Heart right ventricle (tissue), 16 donors: Measurements from ENCODE around the gene COX5A. TPM values are rescaled to one million over a fixed set of nuclear protein-coding genes. Genes with fewer than 3 reads are reported as not detected.

Experiments used
- ATAC-seq, 8 donors: fragments of 200-7000 bp; cut with Tn5 transposase; one replicate each; pipeline ENCODE4 v1.9.1; 2020; ENCODE audit warnings: mild to moderate bottlenecking in 8 of 8, moderate library complexity in 8 of 8, moderate number of reproducible peaks in 1 of 8
- DNase-seq, 2 donors: peaks; one replicate each; pipeline ENCODE4 v3.0.0-alpha.2; 2020
- H3K27ac ChIP-seq, 10 donors: fragments of 200-600 bp; sonication (generic) in 2 of 10; one replicate each; pipeline versions ENCODE4 v1.5.0 to v1.8.0; 2020 to 2022; ENCODE audit warnings: mild to moderate bottlenecking in 3 of 10
- H3K27me3 ChIP-seq, 7 donors: fragments of 200-600 bp; one replicate each; pipeline ENCODE4 v1.8.0; 2021 to 2022; ENCODE audit warnings: mild to moderate bottlenecking in 2 of 7
- H3K36me3 ChIP-seq, 9 donors: fragments of 200-600 bp; sonication (generic) in 1 of 9; one replicate each; pipeline versions ENCODE4 v1.5.0 to v1.8.0; 2020 to 2022; ENCODE audit warnings: mild to moderate bottlenecking in 2 of 9
- H3K4me1 ChIP-seq, 9 donors: fragments of 200-600 bp; sonication (generic) in 1 of 9; one replicate each; pipeline versions ENCODE4 v1.5.0 to v1.8.0; 2020 to 2022; ENCODE audit warnings: mild to moderate bottlenecking in 4 of 9
- H3K4me3 ChIP-seq, 10 donors: fragments of 200-600 bp; sonication (generic) in 2 of 10; one replicate each; pipeline versions ENCODE4 v1.5.0 to v1.8.0; 2020 to 2022; ENCODE audit warnings: mild to moderate bottlenecking in 7 of 10, moderate library complexity in 2 of 10
- H3K9me3 ChIP-seq, 11 donors: fragments of 200-600 bp in 10 of 11; sonication (generic) in 2 of 11; one replicate each; pipeline versions ENCODE4 v1.5.0 to v1.8.0; 2013 to 2022; ENCODE audit warnings: mild to moderate bottlenecking in 2 of 11, control low read depth in 1 of 11, moderate library complexity in 1 of 11
- CTCF ChIP-seq, 9 donors: fragments of 200-600 bp; sonication (generic) in 2 of 9; IDR thresholded peaks; one replicate each; pipeline versions ENCODE4 v1.5.0 to v1.8.0; 2021 to 2022; ENCODE audit warnings: antibody characterized with exemption in 9 of 9, mild to moderate bottlenecking in 5 of 9, moderate library complexity in 1 of 9
- WGBS, 2 donors: extraction: QIAGEN DNeasy Blood & Tissue Kit; methylation state at CpG; one replicate each; pipeline ENCODE4 v1.1.7; 2013; ENCODE audit warnings: inconsistent platforms in 1 of 2; 5-methylcytosine and 5-hydroxymethylcytosine counted together
- intact Hi-C, 10 donors: fragments of 100-400 bp; cut with DNase I; formaldehyde crosslinking; loops; one replicate each; pipeline versions ENCODE4 v1.11.1 to v1.14.2; 2022
- polyA plus RNA-seq, 2 donors: library from polyadenylated mRNA; stranded (reverse); fragments of 200-250 nt; gene quantifications; one replicate each; pipeline ENCODE4 v1.2.3, GENCODE V29; 2013
- total RNA-seq, 10 donors: library from RNA; stranded (reverse); fragmentation: NEBNext Ultra II Directional in 3 of 10; extraction: Animal tissue kit (Norgen Biotek cat#: 25700) in 3 of 10; gene quantifications; one replicate each; pipeline versions ENCODE4 v1.2.1 to v1.2.4, GENCODE V29; 2021 to 2023
- donor health status: Arrhythmogenic right ventricular cardiomyopathy.
- donor health status: ischemic (EF 13 %, LVEDD 7.1; RV severe dilation, severe dysfunction).
- donor health status: healthy with polysubstance abuse.
- donor health status: DM: no; HTN: yes; CAD: no.
- donor health status: DM: no; HTN: no; CAD: no.
- donor health status: ischemic (EF 25% LVEDD 6.9; RV normal size, moderate dysfunction).
- donor health status: ischemic (EF 25% LVEDD 5.7; RV mildly dilated, moderate dysfunction).
- donor health status: healthy.
- donor health status: DM: yes; HTN: yes; CAD: no.
- donor health status: Ischemic cardiomyopathy.
- donor health status: ischemic (EF 35%, LVEDD 5.7; RV mildly dilated, moderate dysfunction).
- donor health status: nonischemic (EF 11% LVEDD 7.7; RV severe dilation, severe dysfunction).
- donor health status: DM: yes; HTN: yes; CAD: no.
- donor health status: PGD.
- donor health status: ischemic (EF 29% LVEDD 5.4; RV normal size, mild dysfunction).
- donor health status: nonischemic (EF 23%, LVEDD 6.1; RV moderate dilation, normal function).

COX5A gene
- total and polyA plus RNA-seq, 12 donors = 894 to 1,728 (median 1,286) TPM

DNA sequence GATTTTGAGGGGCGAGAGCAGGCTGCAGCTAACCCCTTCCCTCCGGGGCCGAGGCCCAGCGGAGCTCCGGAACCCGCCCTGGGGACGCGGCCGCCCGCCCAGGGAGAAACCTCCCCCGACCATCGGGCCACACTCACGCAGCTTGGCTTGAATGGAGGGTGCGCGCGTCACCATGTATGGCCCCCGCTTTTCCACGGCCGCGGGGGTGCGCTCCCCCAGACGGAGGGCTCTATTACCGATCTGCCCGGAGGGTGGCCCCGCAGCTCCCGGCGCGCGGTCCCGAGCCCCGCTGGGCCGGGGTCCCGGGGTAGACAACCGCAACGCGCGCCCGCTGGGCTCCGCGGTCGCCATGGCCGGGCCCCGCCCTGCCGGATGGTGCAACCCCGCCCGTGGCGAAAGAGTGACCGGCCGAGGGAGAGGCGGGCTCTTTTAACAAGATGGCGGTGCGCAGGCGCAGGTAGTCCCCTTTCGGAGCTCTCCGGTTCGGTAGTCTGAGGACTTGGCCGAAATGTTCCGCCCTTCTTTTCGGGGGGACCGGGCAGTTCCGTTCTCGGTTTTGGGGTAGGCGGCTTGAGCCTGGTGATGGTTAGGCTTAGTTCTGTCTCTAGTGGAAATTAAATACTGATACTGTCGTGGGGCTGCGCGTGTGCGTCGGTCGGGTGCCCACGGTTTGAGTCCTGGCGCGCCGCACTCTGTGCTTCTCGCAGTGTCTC is 31.3 kb downstream of the COX5A start, which contains the start of gene FAM219B:
Gene FAM219B (minus strand): TSS at position 402 of the 713 bp plus-strand sequence. CDS start 51 bp downstream, at position 351.
- intact Hi-C loops = loop anchor here in 2 of 10 donors (2.0 to 10.0 kb wide), 3 partner anchors 30 to 132 kb away; partner anchors contain the start of gene ULK3 (in 1 of the 2)
- no peak for TF ChIP-seq CTCF (IDR thresholded peaks at IDR 0.05)
- H3K4me1 ChIP-seq = peaks cover 10 to 36% (median 26%) of the 10 kb centered on the region in 9 donors
- WGBS, 2 donors = 0 to 1% methylated on average over 74 of the region's 74 CpGs
- H3K27me3 ChIP-seq = no peaks in the 10 kb centered on the region
- H3K9me3 ChIP-seq = no peaks in the 10 kb centered on the region
- H3K4me3 ChIP-seq = peak within 1 kb of the TSS; percentile 66 to 99 (median 86)
- peaks cover 0 to 54% (median 26%) of the 10 kb centered on the region in 9 donors for H3K36me3 ChIP-seq
- DNase-seq = peak; percentile 94 to 95
- H3K27ac ChIP-seq = peak within 1 kb of the TSS; percentile 91 to 99 (median 96)
- ATAC-seq = peak; percentile 92 to 97 (median 96)

GRCh38 chr15:74906067-74906449 is 31.8 kb downstream of the COX5A start:
- H3K4me1 ChIP-seq = peaks cover 10 to 41% (median 31%) of the 10 kb centered on the region in 9 donors
- peaks cover 0 to 54% (median 23%) of the 10 kb centered on the region in 9 donors for H3K36me3 ChIP-seq
- intact Hi-C loops = loop anchor here in 2 of 10 donors (2.0 to 10.0 kb wide), 3 partner anchors 31 to 131 kb away; partner anchors contain the start of gene ULK3 (in 1 of the 2)
- WGBS, 2 donors = 0% methylated on average over 20 of the region's 20 CpGs
- ATAC-seq (peak; percentile 6 to 38 (median 22)), DNase-seq (peak in 1 of 2 donors; percentile 35)
- no peaks in the 10 kb centered on the region for H3K9me3 ChIP-seq
- H3K27me3 ChIP-seq = no peaks in the 10 kb centered on the region
- peak overlapping the region; percentile 91 to 99 (median 96) for H3K27ac ChIP-seq
- TF ChIP-seq CTCF (IDR thresholded peaks at IDR 0.05) = no peak
- peak overlapping the region; percentile 66 to 99 (median 86) for H3K4me3 ChIP-seq

- no peak for ATAC-seq
- Histone ChIP-seq H3K9me3 (no peaks in the 10 kb centered on the region), H3K27me3 (no peaks in the 10 kb centered on the region), H3K36me3 (peaks cover under 1 to 60% (median 31%) of the 10 kb centered on the region in 9 donors), H3K4me1 (peaks cover 10 to 42% (median 31%) of the 10 kb centered on the region in 9 donors), H3K27ac (no peak overlapping the region), H3K4me3 (peak overlapping the region in 1 of 10 donors; percentile 66)
- no peak for DNase-seq
- 85 to 91% methylated on average over 7 of the region's 7 CpGs for WGBS, 2 donors
- intact Hi-C loops = loop anchor here in 3 of 10 donors (5.0 to 10.0 kb wide), 4 partner anchors 38 to 129 kb away; partner anchors contain the start of gene ULK3 (in 3 of the 3)
- TF ChIP-seq CTCF (IDR thresholded peaks at IDR 0.05) = no peak
These were observed 33.6 kb downstream of the COX5A start for GRCh38 chr15:74904190-74904805.

GRCh38 chr15:74903676-74904075 is 34.2 kb downstream of the COX5A start:
- Histone ChIP-seq H3K27me3 (no peaks in the 10 kb centered on the region), H3K36me3 (peaks cover 7 to 66% (median 36%) of the 10 kb centered on the region in 9 donors), H3K27ac (no peak overlapping the region), H3K9me3 (no peaks in the 10 kb centered on the region), H3K4me1 (peaks cover 10 to 42% (median 31%) of the 10 kb centered on the region in 9 donors), H3K4me3 (no peak overlapping the region)
- ATAC-seq = no peak
- DNase-seq = no peak
- 92 to 100% methylated on average over 1 of the region's 1 CpG for WGBS, 2 donors
- intact Hi-C loops = loop anchor here in 3 of 10 donors (5.0 to 10.0 kb wide), 4 partner anchors 39 to 129 kb away; partner anchors contain the start of gene ULK3 (in 3 of the 3)
- no peak for TF ChIP-seq CTCF (IDR thresholded peaks at IDR 0.05)
